Left ventricle myocardium inferior (tissue), 1 donor: ENCODE data around the gene SH3TC1. TPM values are rescaled to one million over a fixed set of nuclear protein-coding genes. Genes with fewer than 3 reads are reported as not detected.

Experiments used
- DNase-seq: peaks from one replicate; pipeline ENCODE4 v3.0.0-alpha.2; 2020
- H3K27ac ChIP-seq: fragments of 200-600 bp; replicated peaks from 2 replicates; pipeline ENCODE4 v1.8.0; 2021
- H3K27me3 ChIP-seq: fragments of 200-600 bp; 2 replicates; pipeline ENCODE4 v1.8.0; 2021; ENCODE audit warnings: low read depth
- H3K36me3 ChIP-seq: fragments of 200-600 bp; 2 replicates; pipeline ENCODE4 v1.8.0; 2021
- H3K4me1 ChIP-seq: fragments of 200-600 bp; 2 replicates; pipeline ENCODE4 v1.8.0; 2021
- H3K4me3 ChIP-seq: fragments of 200-600 bp; 2 replicates; pipeline ENCODE4 v1.8.0; 2021; ENCODE audit warnings: mild to moderate bottlenecking, moderate library complexity
- H3K9me3 ChIP-seq: fragments of 200-600 bp; replicated peaks from 2 replicates; pipeline ENCODE4 v1.8.0; 2021
- CTCF ChIP-seq: fragments of 200-600 bp; IDR thresholded peaks from 2 replicates; pipeline ENCODE4 v1.8.0; 2021; ENCODE audit warnings: antibody characterized with exemption, mild to moderate bottlenecking, borderline replicate concordance
- intact Hi-C: fragments of 100-400 bp; cut with micrococcal nuclease; formaldehyde crosslinking; loops from one replicate; pipeline ENCODE4 v1.11.0; 2022
- total RNA-seq: library from RNA; stranded (reverse); fragmentation: NEBNext Ultra II Directional; extraction: Animal tissue kit (Norgen Biotek cat#: 25700); gene quantifications from one replicate; pipeline ENCODE4 v1.2.1, GENCODE V29; 2021
- donor health status: DM: no; HTN: yes; CAD: no; lungs with severe emphysema.

SH3TC1 gene
- total RNA-seq, 1 donor from 2014 or later = 13.6 TPM

DNA sequence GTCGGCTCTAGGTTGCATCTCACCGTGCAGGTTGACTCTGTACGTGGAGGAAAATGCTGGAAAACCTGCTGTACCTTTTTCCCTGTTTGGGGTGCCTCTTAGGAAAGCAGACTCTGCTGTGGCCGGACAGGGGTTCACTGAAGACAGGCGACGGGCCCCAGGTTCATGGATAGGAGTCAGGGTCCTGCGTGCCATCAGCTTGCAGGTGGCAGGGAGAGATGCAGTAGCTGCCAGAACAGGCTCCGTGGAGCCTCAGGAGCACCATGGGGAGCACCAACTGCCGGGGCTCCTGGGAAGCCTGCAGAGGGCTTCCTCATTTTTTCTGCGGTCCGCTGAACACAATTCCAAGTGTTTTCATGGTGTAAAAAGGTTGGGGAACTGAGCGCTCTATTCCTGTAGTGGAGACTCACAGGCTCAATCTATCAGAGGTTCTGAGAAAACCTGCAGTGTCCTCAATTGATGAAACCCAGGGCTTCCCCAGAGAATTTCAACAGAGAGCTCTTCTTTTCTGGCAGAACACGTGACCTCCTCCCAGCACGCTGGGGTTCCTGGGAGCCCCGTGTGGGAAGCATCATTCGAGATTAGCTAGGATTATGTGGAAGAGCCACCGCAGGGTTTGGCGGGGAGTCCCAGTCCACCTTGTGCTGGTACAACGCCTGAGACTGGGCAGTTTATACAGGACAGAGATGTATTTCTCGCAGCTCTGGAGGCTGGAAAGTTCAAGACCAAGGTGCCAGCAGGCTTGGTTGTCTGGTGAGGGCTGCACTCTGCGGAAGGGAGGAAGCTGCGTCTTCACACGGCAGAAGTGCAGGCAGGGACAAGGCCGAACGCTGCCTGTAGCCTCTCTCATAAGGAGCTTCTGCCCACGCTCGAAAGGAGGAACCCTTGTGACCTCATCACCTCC lies 72.1 kb downstream of the SH3TC1 start:
- no peak for TF ChIP-seq CTCF
- Histone ChIP-seq H3K4me3 (peak overlapping the region; percentile 78), H3K9me3 (no peaks in the 10 kb centered on the region), H3K27ac (peak overlapping the region; percentile 86), H3K4me1 (peaks cover 94% of the 10 kb centered on the region), H3K27me3 (no peaks in the 10 kb centered on the region), H3K36me3 (no peaks in the 10 kb centered on the region)
- intact Hi-C loops = no loop called here
- DNase-seq = no peak

DNA sequence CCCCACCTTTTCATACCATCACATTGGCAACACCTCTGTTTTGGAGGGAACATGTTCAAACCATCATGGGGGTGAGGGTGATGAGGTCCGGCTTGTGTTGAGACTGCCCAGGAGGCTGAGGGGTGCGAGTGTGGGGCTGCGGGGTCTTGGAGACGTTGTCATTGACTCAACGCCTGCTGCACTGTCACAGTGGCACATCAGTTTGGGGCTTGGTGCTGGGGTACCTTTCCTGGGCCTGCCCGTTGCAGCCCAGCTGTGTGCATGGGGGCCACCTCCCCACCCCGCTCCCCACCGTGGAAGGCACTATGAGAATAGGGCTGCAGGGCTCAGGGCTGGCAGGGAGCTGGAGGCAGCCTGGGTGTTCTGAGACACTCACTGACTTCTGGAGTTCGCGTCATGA lies 72.7 kb downstream of the SH3TC1 start:
- Histone ChIP-seq H3K36me3 (no peaks in the 10 kb centered on the region), H3K27me3 (no peaks in the 10 kb centered on the region), H3K4me1 (peaks cover 94% of the 10 kb centered on the region), H3K27ac (peak overlapping the region; percentile 86), H3K4me3 (peak overlapping the region; percentile 78), H3K9me3 (no peaks in the 10 kb centered on the region)
- DNase-seq = no peak
- intact Hi-C loops = no loop called here
- TF ChIP-seq CTCF = no peak

GRCh38 chr4:8272472-8273428 lies 73.7 kb downstream of the SH3TC1 start:
- no peaks in the 10 kb centered on the region for H3K27me3 ChIP-seq
- H3K36me3 ChIP-seq = no peaks in the 10 kb centered on the region
- no peak for TF ChIP-seq CTCF
- H3K9me3 ChIP-seq = no peaks in the 10 kb centered on the region
- H3K27ac ChIP-seq = peak overlapping the region; percentile 86
- peak overlapping the region; percentile 78 for H3K4me3 ChIP-seq
- intact Hi-C loops = no loop called here
- peak; percentile 63 for DNase-seq
- H3K4me1 ChIP-seq = peaks cover 94% of the 10 kb centered on the region

GRCh38 chr4:8273450-8273849 lies 74.4 kb downstream of the SH3TC1 start:
- Histone ChIP-seq H3K27me3 (no peaks in the 10 kb centered on the region), H3K27ac (peak overlapping the region; percentile 86), H3K4me1 (peaks cover 96% of the 10 kb centered on the region), H3K4me3 (peak overlapping the region; percentile 78), H3K9me3 (no peaks in the 10 kb centered on the region), H3K36me3 (no peaks in the 10 kb centered on the region)
- no peak for TF ChIP-seq CTCF
- intact Hi-C loops = no loop called here
- DNase-seq = no peak

DNA sequence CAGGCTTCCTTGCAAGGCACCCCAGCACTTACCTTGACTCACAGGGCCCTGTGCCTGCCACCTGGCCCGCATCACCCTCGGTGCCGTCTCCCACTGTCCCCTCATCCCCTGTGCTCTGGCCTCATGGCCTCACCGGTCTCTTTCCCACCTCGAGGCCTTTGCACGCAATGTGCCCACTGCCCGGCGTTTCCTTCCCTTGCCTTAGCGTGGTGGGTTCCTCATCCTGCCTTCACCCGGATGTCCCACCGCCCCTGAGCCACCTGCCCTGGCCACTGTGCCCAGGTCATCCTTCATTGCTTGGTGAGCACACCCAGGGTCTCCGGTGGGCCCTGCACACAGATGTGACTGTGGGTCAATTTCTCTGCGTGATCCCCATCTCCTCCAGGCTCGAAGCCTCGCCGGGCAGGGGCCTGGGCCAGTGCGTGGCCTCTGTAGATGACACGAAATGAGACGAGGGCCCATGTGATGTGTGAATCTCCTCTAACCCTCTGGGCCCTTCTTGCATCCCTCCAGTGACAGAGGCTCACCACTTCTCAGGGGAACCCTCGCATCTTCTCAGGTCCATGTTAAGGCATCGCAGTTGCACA lies 75.1 kb downstream of the SH3TC1 start:
- no peak for DNase-seq
- peaks cover 96% of the 10 kb centered on the region for H3K4me1 ChIP-seq
- H3K27ac ChIP-seq = peak overlapping the region; percentile 86

More for the DNA sequence above, 75.1 kb downstream of the SH3TC1 start:
- no peaks in the 10 kb centered on the region for H3K36me3 ChIP-seq
- no peaks in the 10 kb centered on the region for H3K27me3 ChIP-seq
- intact Hi-C loops = no loop called here
- peak overlapping the region; percentile 78 for H3K4me3 ChIP-seq
- no peak for TF ChIP-seq CTCF
- no peaks in the 10 kb centered on the region for H3K9me3 ChIP-seq
